PFSK-1 (cell line): ENCODE measurements around the gene LAMA1.

ENCODE experiments used
- FOXP2 ChIP-seq: optimal IDR thresholded peaks from 2 replicates; pipeline ENCODE3; 2011; ENCODE audit warnings: borderline replicate concordance, control low read depth, inconsistent platforms; ENCODE audit not compliant: insufficient read depth; ENCODE audit errors: extremely low read length, extremely low read depth
- POLR2AphosphoS5 ChIP-seq: IDR thresholded peaks from 2 replicates; pipeline ENCODE4 v1.6.1; 2012; ENCODE audit warnings: low read depth, mild to moderate bottlenecking, control low read depth, low read length, moderate library complexity
- SIN3A ChIP-seq: IDR thresholded peaks from 2 replicates; pipeline ENCODE4 v1.6.1; 2012; ENCODE audit warnings: mild to moderate bottlenecking, low read length, moderate library complexity, borderline replicate concordance; ENCODE audit not compliant: insufficient read depth
- TF ChIP-seq, protein P1 (sequence below), 2 experiments: IDR thresholded peaks; 2 replicates each; pipeline versions ENCODE4 v1.6.1 to v1.8.0; 2011 to 2012; ENCODE audit warnings: low read depth in 2 of 2, low read length in 2 of 2, control low read depth in 1 of 2, inconsistent platforms in 1 of 2, mild to moderate bottlenecking in 1 of 2, moderate library complexity in 1 of 2; ENCODE audit not compliant: insufficient read depth in 1 of 2

DNA sequence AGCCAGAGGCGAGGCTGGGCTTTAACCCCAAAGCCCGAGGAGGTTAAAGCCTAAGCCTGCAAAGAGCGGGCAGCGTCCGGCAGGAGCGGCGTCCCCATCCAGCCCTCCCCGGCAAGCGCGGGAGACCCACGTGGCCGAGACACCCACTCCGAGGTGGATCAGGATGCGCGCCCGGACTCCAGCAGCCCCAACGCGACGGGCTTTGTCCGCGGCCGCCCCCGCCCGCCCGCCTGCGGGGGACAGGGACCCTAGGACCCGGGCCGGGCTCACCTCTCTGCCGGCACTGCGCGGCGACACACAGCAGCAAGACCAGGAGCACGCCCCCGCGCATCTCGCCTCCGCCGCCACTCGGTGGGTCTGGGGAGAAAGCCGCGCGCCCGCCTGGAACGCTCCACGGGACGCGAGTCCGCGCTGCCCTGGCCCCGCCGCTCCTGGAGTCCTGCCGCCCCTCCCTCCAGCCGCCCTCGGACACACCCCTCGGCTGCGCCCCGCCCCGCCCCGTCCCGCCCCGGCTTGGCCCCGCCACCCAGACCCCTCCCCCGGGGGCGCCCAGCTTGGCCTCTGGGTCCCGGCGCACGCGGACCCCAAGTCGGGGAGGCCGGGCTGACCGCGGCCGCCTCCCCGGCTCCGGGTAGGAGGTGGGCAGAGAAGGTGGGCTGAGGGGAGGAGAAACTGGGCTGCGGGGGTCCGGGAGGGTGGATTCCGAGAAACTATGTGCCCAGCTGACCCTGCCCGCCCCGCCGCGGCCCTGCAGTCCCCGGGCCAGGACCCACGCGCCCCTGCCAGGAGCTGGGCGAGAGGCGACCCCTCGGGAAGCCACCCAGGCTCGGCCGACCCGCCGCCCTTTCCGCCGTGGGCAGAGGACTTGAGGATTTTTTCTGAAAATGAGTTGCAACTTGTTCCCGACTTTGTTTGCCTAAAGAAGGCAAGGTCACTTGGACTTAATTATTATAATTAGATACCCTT, at the start of gene LAMA1:
- TF ChIP-seq, protein P1, sequence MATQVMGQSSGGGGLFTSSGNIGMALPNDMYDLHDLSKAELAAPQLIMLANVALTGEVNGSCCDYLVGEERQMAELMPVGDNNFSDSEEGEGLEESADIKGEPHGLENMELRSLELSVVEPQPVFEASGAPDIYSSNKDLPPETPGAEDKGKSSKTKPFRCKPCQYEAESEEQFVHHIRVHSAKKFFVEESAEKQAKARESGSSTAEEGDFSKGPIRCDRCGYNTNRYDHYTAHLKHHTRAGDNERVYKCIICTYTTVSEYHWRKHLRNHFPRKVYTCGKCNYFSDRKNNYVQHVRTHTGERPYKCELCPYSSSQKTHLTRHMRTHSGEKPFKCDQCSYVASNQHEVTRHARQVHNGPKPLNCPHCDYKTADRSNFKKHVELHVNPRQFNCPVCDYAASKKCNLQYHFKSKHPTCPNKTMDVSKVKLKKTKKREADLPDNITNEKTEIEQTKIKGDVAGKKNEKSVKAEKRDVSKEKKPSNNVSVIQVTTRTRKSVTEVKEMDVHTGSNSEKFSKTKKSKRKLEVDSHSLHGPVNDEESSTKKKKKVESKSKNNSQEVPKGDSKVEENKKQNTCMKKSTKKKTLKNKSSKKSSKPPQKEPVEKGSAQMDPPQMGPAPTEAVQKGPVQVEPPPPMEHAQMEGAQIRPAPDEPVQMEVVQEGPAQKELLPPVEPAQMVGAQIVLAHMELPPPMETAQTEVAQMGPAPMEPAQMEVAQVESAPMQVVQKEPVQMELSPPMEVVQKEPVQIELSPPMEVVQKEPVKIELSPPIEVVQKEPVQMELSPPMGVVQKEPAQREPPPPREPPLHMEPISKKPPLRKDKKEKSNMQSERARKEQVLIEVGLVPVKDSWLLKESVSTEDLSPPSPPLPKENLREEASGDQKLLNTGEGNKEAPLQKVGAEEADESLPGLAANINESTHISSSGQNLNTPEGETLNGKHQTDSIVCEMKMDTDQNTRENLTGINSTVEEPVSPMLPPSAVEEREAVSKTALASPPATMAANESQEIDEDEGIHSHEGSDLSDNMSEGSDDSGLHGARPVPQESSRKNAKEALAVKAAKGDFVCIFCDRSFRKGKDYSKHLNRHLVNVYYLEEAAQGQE (IDR thresholded peaks at IDR 0.05; ENCODE audit: insufficient read depth in 1 of 2, low read depth in 2 of 2, low read length in 2 of 2): no peak
- TF ChIP-seq SIN3A (no peak), POLR2AphosphoS5 (no peak), FOXP2 (no peak)
